GM21381 (cell line): ENCODE measurements around the gene ADH1C.
"Not testable (repeated sequence)": the region's sequence is repeated elsewhere in the genome, so short reads cannot be mapped to it uniquely, and the experiment has no call there.

Source experiments
- ATAC-seq: cut with Tn5 transposase; IDR thresholded peaks from one replicate; pipeline ENCODE4 v1.9.1; 2021; ENCODE audit warnings: mild to moderate bottlenecking, moderate library complexity; ENCODE audit not compliant: unreplicated experiment

The ADH1C gene

DNA sequence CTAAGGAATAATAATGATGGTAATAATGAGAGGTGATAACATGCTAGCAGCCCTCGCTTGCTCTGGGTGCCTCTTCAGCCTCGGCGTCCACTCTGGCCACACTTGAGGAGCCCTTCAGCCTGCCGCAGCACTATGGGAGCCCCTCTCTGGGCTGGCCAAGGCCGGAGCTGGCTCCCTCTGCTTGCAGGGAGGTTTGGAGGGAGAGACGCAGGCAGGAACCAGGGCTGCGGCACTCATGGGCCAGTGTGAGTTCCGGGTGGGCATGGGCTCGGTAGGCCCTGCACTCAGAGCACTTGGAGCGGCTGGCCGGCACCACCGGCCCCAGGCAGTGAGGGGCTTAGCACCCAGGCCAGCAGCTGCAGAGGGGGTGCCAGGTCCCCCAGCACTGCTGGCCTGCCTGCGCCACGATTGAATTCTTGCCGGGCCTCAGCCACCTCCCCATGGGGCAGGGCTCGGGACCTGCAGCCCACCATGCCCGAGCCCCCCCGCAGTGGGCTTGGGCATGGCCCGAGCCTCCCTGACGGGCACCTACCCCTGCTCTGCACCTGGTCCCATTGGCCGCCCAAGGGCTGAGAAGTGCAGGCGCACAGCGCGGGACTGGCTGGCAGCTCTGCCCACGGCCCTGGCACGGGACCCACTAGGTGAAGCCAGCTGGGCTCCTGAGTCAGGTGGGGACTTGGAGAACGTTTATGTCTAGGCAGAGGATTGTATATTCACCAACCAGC, 7.1 kb upstream of the ADH1C start:
- no peak for ATAC-seq

DNA sequence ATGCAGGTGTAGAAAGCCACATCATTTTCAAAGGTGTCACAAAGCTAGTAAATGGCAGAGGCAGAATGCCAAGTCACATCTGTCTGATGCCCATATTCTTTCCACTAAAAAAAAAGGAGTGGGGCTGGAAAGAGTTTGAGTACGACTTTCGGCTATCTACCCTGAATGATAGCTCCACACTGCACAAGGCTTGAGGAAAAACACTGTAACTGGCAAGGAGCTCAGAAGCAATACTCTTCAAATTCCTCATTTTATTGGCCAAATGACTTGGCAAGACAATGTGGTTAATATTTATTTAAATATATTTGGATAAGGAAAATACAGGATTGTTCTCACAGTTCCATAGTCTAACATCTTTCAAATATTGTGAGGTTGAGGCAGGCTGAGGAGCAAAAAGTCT, 5.4 kb upstream of the ADH1C start:
- no peak for ATAC-seq

GRCh38 chr4:99356992-99357391, 4.4 kb upstream of the ADH1C start:
- peak; percentile 84 for ATAC-seq

DNA sequence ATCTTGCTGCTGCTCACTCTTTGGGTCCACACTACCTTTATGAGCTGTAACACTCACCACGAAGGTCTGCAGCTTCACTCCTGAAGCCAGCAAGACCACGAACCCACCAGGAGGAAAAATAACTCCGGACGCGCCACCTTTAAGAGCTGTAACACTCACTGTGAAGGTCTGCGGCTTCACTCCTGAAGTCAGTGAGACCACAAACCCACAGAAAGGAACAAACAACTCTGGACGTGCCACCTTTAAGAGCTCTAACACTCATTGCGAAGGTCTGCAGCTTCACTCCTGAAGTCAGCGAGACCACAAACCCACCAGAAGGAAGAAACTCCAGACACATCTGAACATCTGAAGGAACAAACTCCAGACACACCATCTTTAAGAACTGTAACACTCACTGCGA, 3.6 kb upstream of the ADH1C start:
- not testable (repeated sequence) for ATAC-seq

DNA sequence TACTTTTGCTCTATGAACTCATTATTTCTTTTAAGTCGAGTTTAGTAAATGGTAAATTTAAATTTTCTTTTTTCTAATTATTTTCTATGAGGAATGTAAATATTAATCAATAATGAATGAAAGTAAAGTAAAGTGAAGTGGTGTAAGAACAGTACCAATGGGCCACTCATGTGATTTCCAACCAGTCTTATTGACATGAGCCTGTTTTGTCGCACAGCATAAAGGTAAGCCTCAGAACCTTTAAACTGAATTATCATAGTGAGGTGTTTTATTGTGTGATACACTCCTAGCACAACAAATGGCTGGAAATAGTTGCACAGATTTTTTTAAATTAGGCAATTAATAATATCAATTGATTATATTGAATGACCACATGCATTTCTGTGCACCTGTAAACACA, 1.1 kb downstream of the ADH1C start:
- ATAC-seq: no peak

DNA sequence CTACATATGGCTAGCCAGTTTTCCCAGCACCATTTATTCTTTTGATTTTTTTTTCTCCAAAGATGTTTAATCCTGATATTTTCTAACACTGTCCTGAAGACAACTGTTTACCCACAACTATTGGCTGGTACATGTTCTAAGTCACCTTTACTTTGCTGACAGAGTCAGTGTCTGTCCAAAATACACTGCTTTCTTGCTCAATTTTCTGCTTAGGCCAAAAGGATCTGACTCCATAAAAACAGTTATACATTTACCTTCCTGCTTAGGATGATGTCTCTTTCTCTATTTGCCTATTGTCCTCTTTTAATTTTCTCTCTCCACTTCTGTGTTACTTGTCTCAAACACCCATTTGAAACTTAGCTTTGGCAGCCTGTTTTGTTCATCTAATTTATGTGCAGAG, 3.2 kb downstream of the ADH1C start:
- ATAC-seq: no peak

DNA sequence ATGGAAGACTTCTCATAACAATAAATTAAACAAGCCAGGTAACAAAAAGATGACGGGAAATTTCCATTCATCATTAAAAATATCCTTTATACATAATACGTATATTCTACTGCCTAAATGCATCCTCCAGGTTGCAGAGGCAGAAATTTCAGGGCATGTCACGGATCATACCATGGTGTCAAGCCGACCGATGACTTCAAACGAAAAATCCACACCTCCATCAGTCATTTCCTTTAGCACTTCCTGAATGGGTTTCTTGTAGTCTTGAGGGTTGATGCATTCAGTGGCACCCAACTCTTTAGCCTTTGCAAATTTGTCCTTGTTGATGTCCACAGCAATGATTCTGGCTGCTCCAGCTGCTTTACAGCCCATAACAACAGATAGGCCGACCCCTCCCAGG, 9.9 kb downstream of the ADH1C start:
- ATAC-seq: not testable (repeated sequence)

DNA sequence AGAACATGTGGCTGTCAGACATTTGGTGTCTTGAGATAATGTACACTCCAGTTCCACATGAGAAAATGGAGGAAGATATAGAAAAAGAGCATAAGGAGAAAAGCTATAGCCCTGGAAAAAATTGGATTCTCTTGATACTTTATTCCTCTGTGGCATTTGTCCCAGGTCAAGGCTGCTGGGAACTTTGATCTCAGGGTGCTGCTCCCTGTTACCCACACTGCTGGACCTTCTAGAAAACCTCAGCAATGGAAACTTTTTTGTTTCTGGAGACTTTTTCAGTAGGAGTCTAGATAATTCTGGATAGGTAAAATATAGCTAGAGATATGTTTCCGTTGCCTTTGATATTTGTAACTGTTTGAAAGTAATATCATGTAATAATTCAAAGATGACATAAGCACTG, 11.1 kb downstream of the ADH1C start:
- ATAC-seq: no peak

GRCh38 chr4:99339172-99339571, 13.4 kb downstream of the ADH1C start:
- no peak for ATAC-seq

DNA sequence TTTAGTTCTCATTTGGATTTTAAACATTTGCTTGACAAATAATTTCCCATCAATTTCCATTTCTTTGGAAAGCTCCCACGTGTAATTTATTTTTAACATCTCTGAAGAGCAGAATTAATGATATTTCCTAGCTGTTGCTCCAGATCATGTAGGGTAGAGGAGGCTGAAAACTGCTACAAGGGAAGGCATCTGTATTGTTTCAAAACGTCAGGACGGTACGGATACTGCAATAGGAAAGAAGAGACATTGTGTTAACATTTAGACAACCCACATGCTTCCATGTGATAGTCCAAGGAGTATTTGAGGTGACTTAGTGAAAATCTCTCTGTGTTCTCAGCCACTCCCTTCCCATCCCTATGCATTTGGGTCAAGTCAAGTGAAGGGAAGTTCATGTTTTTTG, 16.0 kb downstream of the ADH1C start:
- no peak for ATAC-seq

GRCh38 chr4:99334880-99335279, 17.7 kb downstream of the ADH1C start:
- no peak for ATAC-seq

DNA sequence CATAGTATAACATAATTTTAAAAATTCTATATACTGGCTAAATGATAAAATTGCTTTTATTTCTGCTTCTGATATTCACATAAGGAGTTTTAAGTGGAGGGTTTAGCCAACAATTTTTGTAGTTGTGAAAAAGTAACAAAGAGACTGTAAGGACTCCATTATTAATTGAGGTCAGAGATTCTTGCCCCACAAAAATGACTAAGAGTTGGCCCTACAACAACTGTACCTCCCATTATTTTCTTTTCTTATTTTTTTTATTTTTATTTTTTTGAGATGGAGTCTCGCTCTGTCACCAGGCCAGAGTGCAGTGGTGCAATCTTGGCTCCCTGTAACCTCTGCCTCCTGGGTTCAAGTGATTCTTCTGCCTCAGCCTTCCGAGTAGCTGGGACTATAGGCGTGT, 21.9 kb downstream of the ADH1C start:
- ATAC-seq: no peak

DNA sequence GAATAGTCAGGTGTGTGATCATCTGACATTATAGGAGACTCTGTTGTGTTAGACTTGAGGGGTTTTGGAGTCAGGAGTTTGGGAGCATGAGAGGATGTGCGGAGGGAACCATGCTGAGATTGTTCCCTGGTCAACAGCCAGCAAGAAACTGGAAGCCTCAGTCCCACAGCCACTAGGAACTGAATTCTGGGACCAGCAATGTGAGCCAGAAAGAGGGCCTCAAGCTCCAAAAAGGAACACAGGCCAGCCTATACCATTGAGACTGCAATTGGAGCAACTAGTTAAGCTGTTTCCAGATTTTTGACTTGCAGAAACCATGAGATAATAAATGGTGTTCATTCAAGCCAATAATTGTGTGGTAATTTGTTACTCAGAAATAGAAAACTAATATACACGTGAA, 22.7 kb downstream of the ADH1C start:
- no peak for ATAC-seq

- ATAC-seq: no peak
These were observed 27.6 kb downstream of the ADH1C start for GRCh38 chr4:99324979-99325378.

DNA sequence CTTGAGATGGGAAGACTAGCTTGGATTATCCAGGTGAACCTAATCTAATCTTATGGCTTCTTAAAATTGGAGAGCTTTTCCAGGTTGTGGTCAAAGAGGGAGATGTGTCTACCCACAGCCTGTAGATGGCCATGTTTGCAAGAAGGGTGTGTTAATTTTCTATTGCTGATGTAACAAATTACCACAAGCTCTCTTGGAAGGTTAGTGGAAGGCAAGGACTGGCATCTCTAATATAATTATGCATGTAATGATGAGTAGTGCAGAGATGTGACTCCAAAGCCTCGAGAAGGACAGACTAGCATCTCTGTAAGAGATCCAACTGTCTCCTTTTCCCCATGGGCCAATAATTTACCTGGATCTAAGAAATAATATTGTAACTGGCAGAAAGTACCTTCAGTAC, 28.2 kb downstream of the ADH1C start:
- no peak for ATAC-seq

- no peak for ATAC-seq
These were observed 28.8 kb downstream of the ADH1C start for GRCh38 chr4:99323756-99324155.

DNA sequence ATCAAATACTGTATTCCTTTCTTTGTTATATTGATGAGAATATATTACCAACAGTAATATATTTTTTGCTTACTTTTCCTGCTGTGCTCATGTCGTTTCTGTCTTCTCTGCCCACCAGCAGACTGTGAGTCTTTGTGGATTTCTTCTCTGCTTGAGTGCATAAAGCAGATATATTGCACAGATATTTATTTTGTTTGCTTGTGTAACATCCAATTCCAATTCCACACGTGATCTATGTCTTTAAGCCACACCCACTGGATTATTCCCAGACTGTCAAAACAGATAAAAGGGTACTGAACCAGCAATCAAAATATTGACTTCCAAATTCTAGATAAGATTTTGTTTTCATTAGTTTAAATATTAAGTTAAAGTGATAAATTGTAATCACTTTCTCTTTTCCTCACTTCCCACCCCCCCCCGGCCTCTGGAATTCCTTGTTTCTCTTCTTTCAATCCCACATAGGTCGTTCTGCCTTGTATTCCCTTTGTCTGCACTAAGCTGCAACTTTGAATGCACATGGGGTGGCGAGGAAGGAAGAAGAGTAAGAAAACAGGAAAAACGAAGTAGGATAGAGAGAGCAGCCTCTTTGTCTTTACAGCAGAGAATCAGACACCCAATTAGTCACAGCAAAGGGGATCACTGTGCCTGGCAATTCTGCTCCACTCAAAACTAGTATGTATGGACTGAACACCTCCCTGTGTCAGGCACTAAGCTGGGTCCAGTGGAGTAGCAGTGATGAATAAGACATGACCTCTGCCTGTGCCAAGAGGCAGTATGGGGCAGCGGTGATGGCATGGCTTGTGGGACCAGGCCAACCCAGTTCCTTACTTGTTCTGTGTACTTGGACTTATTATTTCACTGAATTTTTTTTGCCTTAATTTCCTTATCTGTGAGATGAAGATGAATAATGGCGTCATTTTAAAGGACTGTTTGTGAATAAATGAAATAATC, 31.0 kb downstream of the ADH1C start, which contains the start of gene ADH1B:
Gene ADH1B (minus strand): TSS at position 161 of the 951 bp plus-strand sequence. CDS start 70 bp downstream, at position 91.
- ATAC-seq: no peak

DNA sequence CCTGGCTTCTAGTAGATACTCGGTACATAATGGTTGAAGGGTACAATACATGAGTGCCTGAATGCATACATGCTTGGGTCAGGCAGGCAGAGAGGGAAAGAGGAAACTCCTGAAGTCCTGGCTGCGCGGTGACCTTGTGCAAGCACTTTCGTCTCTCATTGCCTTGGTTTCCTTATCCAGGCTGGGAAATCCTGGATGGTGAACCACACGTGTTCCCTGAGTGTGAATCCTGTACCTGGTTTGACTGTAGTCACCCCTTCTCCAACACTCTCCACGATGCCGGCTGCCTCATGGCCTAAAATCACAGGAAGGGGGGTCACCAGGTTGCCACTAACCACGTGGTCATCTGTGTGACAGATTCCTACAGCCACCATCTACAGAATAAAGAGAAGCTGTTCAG, 34.7 kb downstream of the ADH1C start:
- ATAC-seq: not testable (repeated sequence)

GRCh38 chr4:99317354-99317753, 35.2 kb downstream of the ADH1C start:
- no peak for ATAC-seq

GRCh38 chr4:99315839-99316238, 36.7 kb downstream of the ADH1C start:
- no peak for ATAC-seq

GRCh38 chr4:99314211-99314610, 38.3 kb downstream of the ADH1C start:
- no peak for ATAC-seq

DNA sequence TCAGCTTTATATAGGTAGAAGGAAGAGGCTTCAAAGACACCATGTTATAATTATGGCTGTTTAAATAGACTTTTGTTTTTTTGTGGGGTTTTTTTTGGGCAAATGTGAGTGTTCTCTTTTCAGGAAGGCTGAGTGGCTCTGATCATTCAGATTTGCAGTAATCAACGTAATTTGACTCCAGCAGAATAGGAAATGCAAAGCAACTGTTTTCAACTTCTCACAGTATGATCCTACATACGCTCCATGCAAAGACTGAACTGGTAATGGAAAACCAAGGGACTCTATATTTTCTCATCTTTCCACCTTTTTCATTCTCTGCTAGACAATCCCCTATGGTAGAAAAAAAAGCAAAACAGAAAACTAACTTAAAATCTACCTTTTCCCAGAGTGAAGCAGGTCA, 42.2 kb downstream of the ADH1C start:
- no peak for ATAC-seq
